Ishikawa (cell line): ENCODE measurements around the gene LRP1.
A peak's percentile ranks its signal among the peaks of the same experiment; 100 is the strongest.

Source experiments
- CEBPB ChIP-seq: IDR thresholded peaks from 2 replicates; pipeline ENCODE4 v1.6.1; 2012
- CREB1 ChIP-seq: IDR thresholded peaks from 2 replicates; pipeline ENCODE4 v1.6.1; 2012; ENCODE audit warnings: low read depth
- EGR1 ChIP-seq: IDR thresholded peaks from 2 replicates; pipeline ENCODE4 v1.6.1; 2012
- EP300 ChIP-seq: IDR thresholded peaks from 2 replicates; pipeline ENCODE4 v1.6.1; 2012; ENCODE audit warnings: borderline replicate concordance
- FOXM1 ChIP-seq: IDR thresholded peaks from 2 replicates; pipeline ENCODE4 v1.6.1; 2012; ENCODE audit warnings: low read depth, borderline replicate concordance
- NFIC ChIP-seq: IDR thresholded peaks from 2 replicates; pipeline ENCODE4 v1.6.1; 2012
- RAD21 ChIP-seq: IDR thresholded peaks from 2 replicates; pipeline ENCODE4 v1.6.1; 2012; ENCODE audit warnings: low read depth
- TAF1 ChIP-seq: IDR thresholded peaks from 2 replicates; pipeline ENCODE4 v1.6.1; 2012; ENCODE audit warnings: low read depth, mild to moderate bottlenecking
- TCF12 ChIP-seq: IDR thresholded peaks from 2 replicates; pipeline ENCODE4 v1.6.1; 2012; ENCODE audit warnings: low read depth
- TEAD4 ChIP-seq: IDR thresholded peaks from 2 replicates; pipeline ENCODE4 v1.6.1; 2012
- YY1 ChIP-seq: IDR thresholded peaks from 2 replicates; pipeline ENCODE4 v1.6.1; 2012; ENCODE audit warnings: low read depth
- ZBTB7A ChIP-seq: IDR thresholded peaks from 2 replicates; pipeline ENCODE4 v1.6.1; 2012; ENCODE audit warnings: low read depth
- TF ChIP-seq, protein P1 (sequence below): IDR thresholded peaks from 2 replicates; pipeline ENCODE4 v1.6.1; 2012
- TF ChIP-seq, protein P2 (sequence below): IDR thresholded peaks from 2 replicates; pipeline ENCODE4 v1.6.1; 2012; ENCODE audit warnings: low read depth, mild to moderate bottlenecking
- TF ChIP-seq, protein P3 (sequence below): IDR thresholded peaks from 2 replicates; pipeline ENCODE4 v1.6.1; 2012

LRP1 gene

DNA sequence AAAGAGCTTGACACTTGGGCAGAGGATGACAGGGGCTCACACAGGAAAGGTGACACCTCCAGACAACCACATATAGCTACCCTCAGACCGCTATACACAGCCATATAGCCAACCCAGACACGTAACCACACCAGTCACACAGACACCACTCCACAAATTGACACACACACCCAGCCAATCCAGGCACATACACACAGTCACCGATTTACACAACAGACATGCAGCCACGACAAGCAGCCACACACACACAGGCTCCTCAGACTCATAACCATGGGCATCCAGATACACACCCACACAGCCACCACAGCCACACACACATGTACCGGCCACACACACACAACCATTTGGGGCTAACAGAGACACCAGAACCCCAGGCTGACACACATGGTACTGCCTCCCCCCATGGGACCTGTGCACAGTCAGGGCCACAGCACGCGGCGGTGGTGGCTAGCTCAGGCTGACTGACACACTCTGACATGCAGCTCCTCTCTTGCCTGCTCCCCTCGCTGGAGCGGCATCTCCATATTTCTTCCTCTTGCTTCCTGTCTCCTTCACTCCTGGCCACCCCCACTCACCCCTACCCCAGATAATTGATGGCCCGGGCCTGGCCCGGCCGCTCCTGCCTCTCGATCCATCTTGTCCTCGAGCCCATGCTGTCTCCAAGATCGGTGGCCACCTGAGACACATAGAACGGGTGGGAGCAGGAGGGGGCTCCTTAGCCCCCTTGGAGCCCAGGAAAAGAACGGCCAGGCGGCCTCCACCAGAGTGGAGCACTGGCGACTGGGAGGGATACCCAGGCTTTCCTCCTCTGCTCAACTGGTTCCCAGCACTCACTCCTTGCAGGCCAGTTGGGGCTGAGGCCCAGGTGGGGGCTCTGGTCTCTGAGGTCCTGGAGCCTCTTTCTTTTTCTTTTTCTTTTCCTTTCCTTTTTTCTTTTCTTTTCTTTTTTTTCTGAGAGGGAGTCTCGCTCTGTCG lies 95.2 kb downstream of the LRP1 start:
- TF ChIP-seq CEBPB (no peak), NFIC (no peak), FOXM1 (no peak), TAF1 (no peak), EP300 (no peak), YY1 (no peak), ZBTB7A (no peak), TCF12 (no peak), RAD21 (no peak), TEAD4 (no peak), EGR1 (no peak), CREB1 (no peak)
- TF ChIP-seq, protein P1, sequence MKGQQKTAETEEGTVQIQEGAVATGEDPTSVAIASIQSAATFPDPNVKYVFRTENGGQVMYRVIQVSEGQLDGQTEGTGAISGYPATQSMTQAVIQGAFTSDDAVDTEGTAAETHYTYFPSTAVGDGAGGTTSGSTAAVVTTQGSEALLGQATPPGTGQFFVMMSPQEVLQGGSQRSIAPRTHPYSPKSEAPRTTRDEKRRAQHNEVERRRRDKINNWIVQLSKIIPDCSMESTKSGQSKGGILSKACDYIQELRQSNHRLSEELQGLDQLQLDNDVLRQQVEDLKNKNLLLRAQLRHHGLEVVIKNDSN: no peak
- TF ChIP-seq, protein P2, sequence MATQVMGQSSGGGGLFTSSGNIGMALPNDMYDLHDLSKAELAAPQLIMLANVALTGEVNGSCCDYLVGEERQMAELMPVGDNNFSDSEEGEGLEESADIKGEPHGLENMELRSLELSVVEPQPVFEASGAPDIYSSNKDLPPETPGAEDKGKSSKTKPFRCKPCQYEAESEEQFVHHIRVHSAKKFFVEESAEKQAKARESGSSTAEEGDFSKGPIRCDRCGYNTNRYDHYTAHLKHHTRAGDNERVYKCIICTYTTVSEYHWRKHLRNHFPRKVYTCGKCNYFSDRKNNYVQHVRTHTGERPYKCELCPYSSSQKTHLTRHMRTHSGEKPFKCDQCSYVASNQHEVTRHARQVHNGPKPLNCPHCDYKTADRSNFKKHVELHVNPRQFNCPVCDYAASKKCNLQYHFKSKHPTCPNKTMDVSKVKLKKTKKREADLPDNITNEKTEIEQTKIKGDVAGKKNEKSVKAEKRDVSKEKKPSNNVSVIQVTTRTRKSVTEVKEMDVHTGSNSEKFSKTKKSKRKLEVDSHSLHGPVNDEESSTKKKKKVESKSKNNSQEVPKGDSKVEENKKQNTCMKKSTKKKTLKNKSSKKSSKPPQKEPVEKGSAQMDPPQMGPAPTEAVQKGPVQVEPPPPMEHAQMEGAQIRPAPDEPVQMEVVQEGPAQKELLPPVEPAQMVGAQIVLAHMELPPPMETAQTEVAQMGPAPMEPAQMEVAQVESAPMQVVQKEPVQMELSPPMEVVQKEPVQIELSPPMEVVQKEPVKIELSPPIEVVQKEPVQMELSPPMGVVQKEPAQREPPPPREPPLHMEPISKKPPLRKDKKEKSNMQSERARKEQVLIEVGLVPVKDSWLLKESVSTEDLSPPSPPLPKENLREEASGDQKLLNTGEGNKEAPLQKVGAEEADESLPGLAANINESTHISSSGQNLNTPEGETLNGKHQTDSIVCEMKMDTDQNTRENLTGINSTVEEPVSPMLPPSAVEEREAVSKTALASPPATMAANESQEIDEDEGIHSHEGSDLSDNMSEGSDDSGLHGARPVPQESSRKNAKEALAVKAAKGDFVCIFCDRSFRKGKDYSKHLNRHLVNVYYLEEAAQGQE: no peak
- TF ChIP-seq, protein P3, sequence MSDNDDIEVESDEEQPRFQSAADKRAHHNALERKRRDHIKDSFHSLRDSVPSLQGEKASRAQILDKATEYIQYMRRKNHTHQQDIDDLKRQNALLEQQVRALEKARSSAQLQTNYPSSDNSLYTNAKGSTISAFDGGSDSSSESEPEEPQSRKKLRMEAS: no peak

DNA sequence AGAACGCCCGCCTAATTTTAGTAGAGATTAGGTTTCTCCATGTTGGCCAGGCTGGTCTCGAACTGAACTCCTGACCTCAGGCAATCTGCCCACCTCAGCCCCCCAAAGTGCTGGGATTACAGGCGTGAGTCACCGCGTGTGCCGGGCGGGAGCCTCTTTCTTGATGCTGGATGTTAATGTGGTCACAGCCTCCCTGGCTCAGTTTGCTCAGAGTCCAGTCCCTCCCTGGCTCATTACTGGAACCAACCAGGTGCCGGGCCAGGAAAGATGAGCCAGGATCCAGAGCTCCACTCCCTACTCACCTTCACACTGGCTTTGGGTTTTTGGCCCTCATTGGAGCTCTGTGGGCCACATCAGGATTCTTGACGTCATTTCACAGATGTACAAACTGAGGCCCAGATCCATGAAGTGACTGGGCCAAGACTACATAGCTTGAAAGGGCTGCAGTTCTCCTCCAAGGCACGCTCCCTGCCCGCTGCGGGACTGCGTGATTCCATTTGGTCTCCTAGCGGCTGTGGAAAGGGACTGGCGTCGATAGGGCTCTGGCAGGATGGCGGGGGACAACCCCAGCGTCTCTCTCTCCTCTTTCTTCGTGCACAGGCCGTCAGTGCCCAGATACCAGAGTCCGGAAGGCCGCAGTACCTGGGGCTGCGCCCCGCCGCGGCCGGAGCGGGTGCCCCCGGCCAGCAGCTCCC lies 96.1 kb downstream of the LRP1 start:
- no peak for TF ChIP-seq EGR1
- no peak for TF ChIP-seq NFIC
- no peak for TF ChIP-seq YY1
- TF ChIP-seq, protein P3: no peak
- no peak for TF ChIP-seq TEAD4
- no peak for TF ChIP-seq TAF1
- no peak for TF ChIP-seq RAD21
- TF ChIP-seq TCF12: no peak

DNA sequence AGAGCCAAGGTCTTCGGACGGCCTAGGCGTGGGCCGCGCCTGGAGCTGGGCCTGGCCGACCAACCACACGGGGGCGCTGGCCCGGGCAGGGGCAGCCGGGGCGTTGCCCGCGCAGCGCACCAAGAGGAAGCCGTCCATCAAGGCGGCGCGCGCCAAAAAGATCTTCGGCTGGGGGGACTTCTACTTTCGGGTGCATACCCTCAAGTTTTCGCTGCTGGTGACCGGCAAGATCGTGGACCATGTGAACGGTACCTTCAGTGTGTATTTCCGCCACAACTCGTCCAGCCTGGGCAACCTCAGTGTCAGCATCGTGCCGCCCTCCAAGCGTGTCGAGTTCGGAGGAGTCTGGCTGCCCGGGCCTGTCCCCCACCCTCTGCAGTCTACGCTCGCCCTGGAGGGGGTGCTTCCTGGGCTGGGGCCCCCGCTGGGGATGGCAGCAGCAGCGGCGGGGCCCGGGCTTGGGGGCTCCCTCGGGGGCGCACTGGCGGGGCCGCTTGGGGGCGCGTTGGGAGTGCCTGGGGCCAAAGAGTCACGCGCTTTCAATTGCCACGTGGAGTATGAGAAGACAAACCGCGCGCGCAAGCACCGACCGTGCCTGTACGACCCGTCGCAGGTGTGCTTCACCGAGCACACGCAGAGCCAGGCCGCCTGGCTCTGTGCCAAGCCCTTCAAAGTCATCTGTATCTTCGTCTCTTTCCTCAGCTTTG lies 96.8 kb downstream of the LRP1 start:
- TF ChIP-seq NFIC: peak; percentile 70
- no peak for TF ChIP-seq EP300

DNA sequence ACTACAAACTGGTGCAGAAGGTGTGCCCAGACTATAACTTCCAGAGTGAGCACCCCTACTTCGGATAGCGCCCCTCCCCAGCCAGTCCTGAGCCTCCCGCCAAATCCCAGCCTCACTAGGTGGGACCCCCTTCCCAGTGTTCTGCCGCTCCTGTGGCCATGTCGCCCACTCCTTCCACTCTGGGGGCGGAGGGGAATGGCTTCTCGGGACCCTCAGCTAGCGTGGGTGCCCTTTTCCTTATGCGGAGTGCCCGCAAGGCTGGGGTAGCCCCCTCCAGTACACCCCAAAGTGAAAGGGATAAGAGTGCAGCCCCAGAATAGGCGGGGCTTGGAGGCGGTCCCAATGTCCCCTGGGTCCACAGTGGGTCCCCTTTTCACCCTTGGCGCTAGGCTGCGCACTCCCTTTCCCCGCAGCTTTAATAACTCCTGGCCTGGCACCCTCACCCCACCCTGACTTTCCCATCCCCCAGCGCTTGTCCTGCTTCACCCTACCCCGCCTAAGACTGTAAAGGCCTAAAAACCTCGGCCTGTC lies 97.5 kb downstream of the LRP1 start:
- TF ChIP-seq, protein P3: no peak
- TF ChIP-seq TAF1 (no peak), FOXM1 (no peak), EGR1 (no peak), NFIC (no peak), CREB1 (no peak), YY1 (no peak), TCF12 (no peak), CEBPB (no peak), RAD21 (no peak), EP300 (no peak), ZBTB7A (no peak)
- TF ChIP-seq, protein P1: no peak

DNA sequence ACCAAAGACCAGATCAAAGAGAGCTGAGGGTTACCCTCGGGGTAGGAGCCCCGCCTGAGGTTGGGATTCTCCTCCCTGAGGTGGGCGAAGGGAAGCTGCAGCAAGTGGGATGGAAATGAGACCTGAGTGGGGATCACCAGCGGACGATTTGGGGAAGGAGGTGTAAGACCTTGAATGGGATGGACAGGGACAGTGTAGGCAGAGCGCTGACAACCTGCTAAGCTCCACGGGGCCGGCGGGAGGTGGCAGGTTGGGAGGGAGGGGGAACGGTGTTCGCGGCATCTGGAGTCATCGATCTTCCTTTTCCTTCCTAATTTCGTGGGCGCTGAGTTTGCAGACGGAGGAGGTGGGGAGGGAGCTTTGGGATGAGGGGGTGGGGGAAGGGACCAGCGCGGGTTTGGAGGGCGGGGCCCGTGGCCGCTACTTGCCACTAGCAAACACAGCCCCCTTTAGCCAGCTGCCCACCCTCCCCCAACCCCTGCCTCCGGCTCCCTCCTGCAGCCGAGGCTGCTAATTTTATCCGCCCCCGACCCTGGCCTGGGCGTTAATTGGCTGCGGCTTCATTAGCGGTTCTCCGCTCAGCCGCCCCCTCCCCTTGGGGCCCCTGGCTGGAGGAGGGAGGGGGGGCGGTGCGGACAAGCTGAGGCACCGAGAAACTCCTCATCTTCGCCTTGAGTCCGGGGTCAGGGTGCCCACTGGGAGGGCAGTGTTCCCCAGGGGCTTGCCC lies 98.5 kb downstream of the LRP1 start:
- no peak for TF ChIP-seq TAF1
- TF ChIP-seq, protein P2: no peak
- no peak for TF ChIP-seq NFIC
- no peak for TF ChIP-seq FOXM1
- no peak for TF ChIP-seq YY1
- no peak for TF ChIP-seq CEBPB
- no peak for TF ChIP-seq ZBTB7A
- no peak for TF ChIP-seq TCF12
